HG03064 (cell line): Measurements from ENCODE around the gene PTPN14.
A peak's percentile ranks its signal among the peaks of the same experiment; 100 is the strongest.

Experiments used
- ATAC-seq: cut with Tn5 transposase; IDR thresholded peaks from one replicate; pipeline ENCODE4 v1.9.1; 2021; ENCODE audit warnings: low read depth; ENCODE audit not compliant: unreplicated experiment

The PTPN14 gene

GRCh38 chr1:214349781-214350180, 201.6 kb downstream of the PTPN14 start:
- no peak for ATAC-seq

DNA sequence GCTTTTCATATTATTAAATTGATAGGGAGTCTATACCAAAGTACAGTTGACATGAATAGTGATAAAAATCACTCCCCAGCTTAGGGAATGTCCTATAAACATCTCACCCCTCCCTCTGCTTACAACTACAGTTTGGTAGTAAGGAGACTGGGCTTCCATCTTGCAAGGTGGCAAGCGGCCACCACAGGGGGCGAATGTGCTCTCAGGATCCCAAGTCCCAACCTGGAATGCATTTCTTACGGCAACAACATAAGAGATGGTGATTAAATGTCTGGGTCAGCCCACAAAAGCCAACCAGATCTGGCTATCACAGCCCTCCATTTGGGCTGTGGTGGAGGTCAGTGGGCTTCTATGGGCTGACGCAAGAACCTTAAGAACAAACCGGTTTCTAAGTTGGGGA, 202.4 kb downstream of the PTPN14 start:
- no peak for ATAC-seq

DNA sequence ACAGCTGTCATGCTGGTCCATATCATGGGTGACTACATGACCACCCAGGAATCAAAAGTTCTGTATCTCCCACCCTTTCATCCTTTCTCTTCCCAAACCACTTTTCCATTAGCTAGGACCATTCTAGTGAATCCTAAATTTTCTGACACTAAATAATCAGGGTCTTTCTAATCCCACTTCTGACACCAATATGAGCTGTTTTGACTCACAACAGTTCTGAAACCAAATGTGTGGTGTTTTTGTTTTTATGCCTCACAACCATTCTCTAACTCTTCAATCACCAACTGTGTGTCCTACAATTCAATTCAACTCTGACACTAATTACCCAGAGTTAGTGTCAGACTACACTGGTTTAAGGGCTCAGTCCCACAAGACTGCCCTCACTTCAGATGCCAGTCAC, 206.5 kb downstream of the PTPN14 start:
- no peak for ATAC-seq

GRCh38 chr1:214342525-214342924, 208.9 kb downstream of the PTPN14 start:
- no peak for ATAC-seq

GRCh38 chr1:214341932-214342331, 209.5 kb downstream of the PTPN14 start:
- ATAC-seq: no peak

GRCh38 chr1:214341459-214341858, 209.9 kb downstream of the PTPN14 start:
- ATAC-seq: no peak

- no peak for ATAC-seq
Observed at GRCh38 chr1:214338212-214338611, 213.2 kb downstream of the PTPN14 start.

DNA sequence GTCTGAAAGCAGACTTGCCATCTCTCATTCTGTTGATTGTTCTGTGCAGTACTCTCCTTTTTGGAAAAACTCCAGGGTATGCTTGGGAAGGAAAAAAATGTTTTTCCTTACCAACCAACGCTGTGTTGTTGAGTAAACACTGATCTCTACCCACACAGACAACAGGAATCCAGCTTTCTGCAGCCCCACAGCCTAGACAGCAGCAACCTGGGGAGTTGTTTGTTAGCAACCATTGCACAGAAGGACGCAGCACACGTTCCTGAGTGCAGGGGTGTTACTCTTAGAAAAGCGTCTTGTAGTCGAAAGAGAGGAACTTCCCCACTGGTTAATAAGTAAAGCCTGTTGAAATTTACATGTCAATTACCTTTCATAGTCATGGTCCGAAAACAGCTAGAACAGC, 213.9 kb downstream of the PTPN14 start:
- no peak for ATAC-seq

DNA sequence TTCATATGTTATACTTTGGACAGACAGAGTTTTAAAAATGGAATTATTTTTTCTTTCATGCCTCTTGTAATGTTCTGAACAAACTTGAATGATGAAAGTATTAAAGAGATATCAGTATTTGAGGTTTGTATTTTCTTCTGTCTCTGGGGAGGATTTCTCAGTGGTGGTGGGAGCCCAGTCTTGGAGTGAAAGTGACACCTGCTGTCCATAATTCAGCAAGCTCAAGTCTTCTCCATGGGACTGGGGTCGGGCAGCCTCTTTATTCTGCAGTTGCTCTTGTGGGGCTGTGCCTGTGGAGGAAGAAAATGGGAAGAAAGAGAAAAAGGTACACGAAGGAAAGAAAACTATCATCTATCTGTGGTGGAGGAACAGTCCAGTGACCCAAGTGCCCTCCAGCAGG, 214.4 kb downstream of the PTPN14 start:
- no peak for ATAC-seq

- ATAC-seq: no peak
Observed at GRCh38 chr1:214335567-214335966, 215.8 kb downstream of the PTPN14 start.

- no peak for ATAC-seq
Observed at GRCh38 chr1:214332946-214333798, 218.2 kb downstream of the PTPN14 start.

GRCh38 chr1:214331827-214332423, 219.5 kb downstream of the PTPN14 start:
- no peak for ATAC-seq

DNA sequence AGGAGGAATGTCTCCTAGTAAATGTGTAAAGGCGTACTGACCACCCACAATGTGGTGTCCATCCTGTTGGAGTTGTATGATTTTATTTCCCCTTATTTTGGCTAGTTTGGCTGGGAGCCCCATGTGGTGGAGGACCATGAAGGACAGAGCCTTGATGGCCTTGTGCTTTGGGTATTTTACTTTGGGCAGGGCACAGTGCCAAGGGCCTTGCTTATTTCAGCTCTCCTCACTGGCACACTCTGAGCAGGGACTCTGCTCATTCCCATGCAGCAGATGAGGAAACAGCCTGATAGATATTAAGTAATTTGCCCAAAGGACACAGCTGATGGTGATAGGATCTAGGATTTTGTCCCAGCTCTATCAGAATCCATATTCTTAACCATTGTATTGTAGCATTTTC, 220.2 kb downstream of the PTPN14 start:
- ATAC-seq: no peak

GRCh38 chr1:214330715-214331114, 220.7 kb downstream of the PTPN14 start:
- ATAC-seq: no peak

DNA sequence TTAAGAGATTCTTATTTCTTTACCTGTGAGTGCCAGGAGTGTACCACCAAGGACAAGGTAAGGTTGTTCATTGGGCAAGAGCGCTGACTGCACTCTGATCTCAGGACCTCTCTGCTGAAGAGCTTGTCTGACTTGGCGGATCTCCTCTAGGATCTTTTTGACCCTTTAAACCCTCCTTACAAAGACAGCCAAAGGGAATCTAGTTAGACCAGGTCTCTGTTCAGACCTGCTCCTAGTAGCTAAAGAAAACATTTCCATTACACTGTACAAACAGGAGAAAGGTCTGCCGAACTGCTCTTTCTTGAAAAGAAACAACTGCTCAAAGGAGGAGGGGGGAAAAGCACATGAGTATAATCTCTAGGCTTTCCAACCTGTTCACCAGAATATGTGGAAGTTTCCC, 221.2 kb downstream of the PTPN14 start:
- no peak for ATAC-seq

DNA sequence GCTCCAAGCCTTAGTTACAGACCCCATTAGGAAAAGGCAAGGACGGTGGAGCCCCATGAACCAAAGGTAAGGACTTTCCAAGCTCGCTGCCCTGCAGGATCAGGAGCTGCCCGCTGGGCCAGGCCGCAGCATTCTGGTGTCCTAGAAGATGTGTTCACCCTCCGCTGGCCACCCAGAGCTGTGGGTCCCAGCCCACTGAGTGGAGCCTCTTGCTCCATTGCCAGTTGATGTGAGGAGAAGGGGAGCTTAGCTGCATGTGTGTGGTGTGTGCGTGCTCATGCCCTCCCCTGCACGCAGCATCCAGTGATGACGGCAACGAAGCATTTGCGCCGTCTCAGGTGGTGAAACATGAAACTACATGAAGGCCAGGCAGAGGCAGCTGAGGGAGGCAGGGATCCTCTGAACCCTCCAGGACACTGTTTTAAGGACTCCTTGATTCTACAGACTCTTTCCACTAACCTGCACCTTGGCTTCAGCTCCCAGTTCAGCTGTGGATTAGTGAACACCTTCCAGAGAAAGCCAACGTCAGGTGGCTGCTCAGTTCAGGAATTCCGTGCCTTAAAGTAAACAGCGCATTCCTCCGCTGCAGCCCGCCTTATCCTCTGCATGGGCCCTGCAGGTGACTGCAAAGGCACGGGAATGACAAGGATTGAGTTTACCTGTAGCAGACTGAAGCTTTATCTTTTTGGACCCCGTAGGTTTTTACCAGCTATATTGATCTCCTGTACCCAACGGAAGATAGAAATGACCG, 221.8 kb downstream of the PTPN14 start:
- no peak for ATAC-seq

GRCh38 chr1:214328770-214329469, 222.5 kb downstream of the PTPN14 start:
- ATAC-seq: peak; percentile 92

DNA sequence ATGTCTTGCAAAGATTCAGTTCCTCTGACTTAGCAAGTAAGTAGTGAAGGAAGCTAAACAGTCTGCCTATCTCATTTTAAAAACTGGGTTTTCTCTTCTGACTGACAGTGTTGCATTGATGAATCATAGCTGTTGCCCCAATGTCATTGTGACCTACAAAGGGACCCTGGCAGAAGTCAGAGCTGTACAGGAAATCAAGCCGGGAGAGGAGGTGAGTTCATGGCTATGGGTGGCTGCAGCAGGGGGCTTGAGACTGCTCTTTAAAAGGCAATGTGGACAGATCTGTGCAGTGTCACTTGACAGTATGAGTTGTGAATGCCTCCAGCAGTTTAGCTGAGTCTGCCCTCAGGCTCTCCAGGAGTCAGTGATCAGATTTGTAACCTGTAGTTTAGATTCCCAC, 223.9 kb downstream of the PTPN14 start:
- no peak for ATAC-seq

GRCh38 chr1:214326406-214326805, 225.0 kb downstream of the PTPN14 start:
- ATAC-seq: no peak

DNA sequence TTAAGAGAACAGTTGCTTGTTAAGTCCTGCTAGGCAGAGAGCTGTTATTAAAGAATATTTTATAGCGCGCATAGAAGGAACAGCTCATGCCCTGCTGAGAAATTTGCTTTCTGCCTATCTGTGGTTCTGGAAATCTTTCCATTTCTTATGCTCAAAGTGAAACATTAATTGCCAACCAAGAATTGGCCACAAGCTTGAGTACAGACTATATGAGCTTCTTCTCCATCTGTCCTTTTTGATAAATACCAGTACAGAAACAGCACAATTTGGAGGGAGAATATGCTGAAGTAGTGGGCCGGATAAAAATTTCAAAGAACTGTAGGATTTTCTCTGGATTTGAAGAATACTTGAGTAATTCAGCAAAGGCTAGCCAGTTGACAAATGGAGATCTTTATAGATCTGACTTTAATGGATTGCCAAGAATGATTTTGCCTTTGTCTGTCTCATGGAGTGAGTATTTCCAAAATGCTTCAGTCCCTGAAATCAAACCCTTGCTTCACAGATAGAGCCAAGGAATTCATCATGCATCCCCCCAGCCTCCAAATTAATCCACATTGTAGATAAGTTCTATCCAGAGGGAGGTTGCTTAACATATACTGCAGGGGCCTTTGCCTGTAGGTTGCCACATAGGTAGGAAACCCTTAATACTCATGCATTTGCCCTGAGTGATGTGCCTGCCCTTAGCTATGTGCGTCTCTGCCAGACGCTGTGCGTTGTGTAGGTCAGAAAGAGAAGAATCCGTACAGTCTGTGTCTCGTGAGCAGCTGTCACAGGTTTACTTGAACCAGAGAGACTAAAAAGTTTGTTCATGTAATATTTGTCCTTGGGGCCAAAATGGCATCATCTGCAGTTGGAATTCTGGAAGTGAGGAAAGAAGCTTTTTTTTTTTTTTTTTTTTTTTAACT, 226.3 kb downstream of the PTPN14 start:
- no peak for ATAC-seq
